Measurements from ENCODE around the gene KDM3A.

GRCh38 chr2:86453836-86454235, 12.7 kb downstream of the KDM3A start:
- TF ChIP-seq POLR2A (IDR thresholded peaks at IDR 0.05): no peak
- TF ChIP-seq, protein P1, sequence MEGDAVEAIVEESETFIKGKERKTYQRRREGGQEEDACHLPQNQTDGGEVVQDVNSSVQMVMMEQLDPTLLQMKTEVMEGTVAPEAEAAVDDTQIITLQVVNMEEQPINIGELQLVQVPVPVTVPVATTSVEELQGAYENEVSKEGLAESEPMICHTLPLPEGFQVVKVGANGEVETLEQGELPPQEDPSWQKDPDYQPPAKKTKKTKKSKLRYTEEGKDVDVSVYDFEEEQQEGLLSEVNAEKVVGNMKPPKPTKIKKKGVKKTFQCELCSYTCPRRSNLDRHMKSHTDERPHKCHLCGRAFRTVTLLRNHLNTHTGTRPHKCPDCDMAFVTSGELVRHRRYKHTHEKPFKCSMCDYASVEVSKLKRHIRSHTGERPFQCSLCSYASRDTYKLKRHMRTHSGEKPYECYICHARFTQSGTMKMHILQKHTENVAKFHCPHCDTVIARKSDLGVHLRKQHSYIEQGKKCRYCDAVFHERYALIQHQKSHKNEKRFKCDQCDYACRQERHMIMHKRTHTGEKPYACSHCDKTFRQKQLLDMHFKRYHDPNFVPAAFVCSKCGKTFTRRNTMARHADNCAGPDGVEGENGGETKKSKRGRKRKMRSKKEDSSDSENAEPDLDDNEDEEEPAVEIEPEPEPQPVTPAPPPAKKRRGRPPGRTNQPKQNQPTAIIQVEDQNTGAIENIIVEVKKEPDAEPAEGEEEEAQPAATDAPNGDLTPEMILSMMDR (IDR thresholded peaks at IDR 0.05): no peak
